Renal cortical epithelial cell (primary cell): ENCODE data around the gene PPP1R36. TPM values are rescaled to one million over a fixed set of nuclear protein-coding genes. Genes with fewer than 3 reads are reported as not detected.
"Not testable (repeated sequence)": the region's sequence is repeated elsewhere in the genome, so short reads cannot be mapped to it uniquely, and the experiment has no call there.

Experiments
- DNase-seq: peaks from one replicate; pipeline ENCODE4 v3.0.0-alpha.2; 2011; ENCODE audit warnings: low read depth
- total RNA-seq: library from RNA; depleted of rRNA; stranded (reverse); fragments of >200 nt; gene quantifications from 2 replicates; pipeline ENCODE4 v1.2.3, GENCODE V29; 2014

Gene PPP1R36
- total RNA-seq, 1 donor from 2014 or later = 2.6 TPM

GRCh38 chr14:64518229-64518628 is 31.5 kb upstream of the PPP1R36 start:
- no peak for DNase-seq

- DNase-seq = peak; percentile 38
Observed at GRCh38 chr14:64520699-64521098, 29.1 kb upstream of the PPP1R36 start.

- DNase-seq = no peak
Observed at GRCh38 chr14:64522591-64523355, 27.0 kb upstream of the PPP1R36 start.

- DNase-seq = no peak
Observed at GRCh38 chr14:64525354-64525753, 24.4 kb upstream of the PPP1R36 start.

GRCh38 chr14:64531567-64531966 is 18.2 kb upstream of the PPP1R36 start:
- DNase-seq = no peak

GRCh38 chr14:64536488-64537245 is 13.1 kb upstream of the PPP1R36 start:
- DNase-seq = peak; percentile 87

GRCh38 chr14:64540208-64541202 is 9.3 kb upstream of the PPP1R36 start, which contains the start of gene HSPA2:
Gene HSPA2, plus strand, starts transcription at chr14:64540741. Its CDS starts 109 bp downstream, at chr14:64540850.
- peak; percentile 96 for DNase-seq

GRCh38 chr14:64541261-64541971 is 8.3 kb upstream of the PPP1R36 start:
- DNase-seq = no peak

GRCh38 chr14:64541972-64542835 is 7.6 kb upstream of the PPP1R36 start:
- DNase-seq = no peak

- DNase-seq = no peak
Observed at GRCh38 chr14:64542836-64543201, 6.9 kb upstream of the PPP1R36 start.

- no peak for DNase-seq
Observed at GRCh38 chr14:64544607-64545312, 5.0 kb upstream of the PPP1R36 start.

- no peak for DNase-seq
Observed at GRCh38 chr14:64549016-64549415, 745 bp upstream of the PPP1R36 start.

- DNase-seq = no peak
Observed at GRCh38 chr14:64550621-64551333, 1.0 kb downstream of the PPP1R36 start.

- no peak for DNase-seq
Observed at GRCh38 chr14:64554556-64554955, 4.8 kb downstream of the PPP1R36 start.

GRCh38 chr14:64556526-64556925 is 6.8 kb downstream of the PPP1R36 start:
- peak; percentile 58 for DNase-seq

GRCh38 chr14:64558216-64558615 is 8.5 kb downstream of the PPP1R36 start:
- DNase-seq = not testable (repeated sequence)

- peak; percentile 65 for DNase-seq
Observed at GRCh38 chr14:64561631-64562030, 11.9 kb downstream of the PPP1R36 start.

GRCh38 chr14:64562436-64562835 is 12.7 kb downstream of the PPP1R36 start:
- DNase-seq = no peak

- DNase-seq = no peak
Observed at GRCh38 chr14:64563696-64564095, 13.9 kb downstream of the PPP1R36 start.
